ELF-1 (cell line): Measurements from ENCODE around the gene GSTT4.
A peak's percentile ranks its signal among the peaks of the same experiment; 100 is the strongest.
"Not testable (repeated sequence)": the region's sequence is repeated elsewhere in the genome, so short reads cannot be mapped to it uniquely, and the experiment has no call there.

Experiments used
- DNase-seq: peaks from one replicate; pipeline ENCODE4 v3.0.0-alpha.2; 2016; ENCODE audit warnings: low read depth, low spot score

Gene GSTT4

DNA sequence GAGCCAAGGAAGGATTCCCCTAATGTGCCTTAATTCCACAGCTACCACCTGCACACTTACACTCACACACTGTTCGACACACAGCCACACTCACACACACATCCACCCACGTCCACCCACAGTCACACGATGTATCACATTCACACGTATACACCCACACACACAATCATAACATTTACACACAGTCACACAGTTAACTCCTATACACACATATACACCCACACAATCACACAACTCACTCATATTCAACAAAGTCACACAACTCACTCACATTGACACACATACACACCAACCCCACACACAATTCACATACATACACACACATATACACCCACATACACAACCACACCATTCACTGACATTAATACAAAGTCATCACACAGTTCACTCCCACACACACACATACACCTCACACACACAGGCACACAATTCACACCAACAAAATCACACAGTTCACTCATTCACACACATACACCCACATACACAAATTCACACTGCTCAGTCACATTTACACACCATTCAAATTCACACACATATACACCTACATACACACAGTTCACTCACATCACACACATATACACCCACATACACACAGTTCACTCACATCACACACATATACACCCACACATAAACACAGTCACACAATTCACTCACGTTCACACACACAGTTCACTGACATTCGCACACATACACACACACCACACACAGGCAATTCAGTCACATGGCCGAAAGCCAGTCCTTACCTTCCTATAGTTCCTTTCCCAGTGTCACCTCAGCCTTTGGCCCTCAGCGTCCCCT lies 50.9 kb downstream of the GSTT4 start:
- DNase-seq = not testable (repeated sequence)

DNA sequence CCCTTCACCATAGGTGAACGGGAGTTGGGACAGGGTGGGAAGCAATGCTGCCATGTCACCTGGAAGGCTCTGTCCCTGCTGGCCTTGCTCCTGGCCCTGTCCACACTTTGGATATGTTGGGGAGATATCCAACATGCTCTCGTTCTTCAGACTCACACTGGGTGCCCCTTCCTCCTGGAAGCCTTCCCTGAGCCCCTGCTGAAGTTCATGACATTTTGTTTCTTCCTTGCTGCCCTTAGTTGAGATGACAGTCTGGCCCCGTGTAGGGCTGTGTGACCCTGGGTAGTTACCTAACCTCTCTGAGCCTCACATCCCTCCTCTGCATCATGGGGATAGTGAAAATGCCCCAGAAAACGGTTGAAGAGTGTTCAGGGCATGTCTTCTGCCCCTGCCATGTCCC lies 51.8 kb downstream of the GSTT4 start:
- DNase-seq = not testable (repeated sequence)

DNA sequence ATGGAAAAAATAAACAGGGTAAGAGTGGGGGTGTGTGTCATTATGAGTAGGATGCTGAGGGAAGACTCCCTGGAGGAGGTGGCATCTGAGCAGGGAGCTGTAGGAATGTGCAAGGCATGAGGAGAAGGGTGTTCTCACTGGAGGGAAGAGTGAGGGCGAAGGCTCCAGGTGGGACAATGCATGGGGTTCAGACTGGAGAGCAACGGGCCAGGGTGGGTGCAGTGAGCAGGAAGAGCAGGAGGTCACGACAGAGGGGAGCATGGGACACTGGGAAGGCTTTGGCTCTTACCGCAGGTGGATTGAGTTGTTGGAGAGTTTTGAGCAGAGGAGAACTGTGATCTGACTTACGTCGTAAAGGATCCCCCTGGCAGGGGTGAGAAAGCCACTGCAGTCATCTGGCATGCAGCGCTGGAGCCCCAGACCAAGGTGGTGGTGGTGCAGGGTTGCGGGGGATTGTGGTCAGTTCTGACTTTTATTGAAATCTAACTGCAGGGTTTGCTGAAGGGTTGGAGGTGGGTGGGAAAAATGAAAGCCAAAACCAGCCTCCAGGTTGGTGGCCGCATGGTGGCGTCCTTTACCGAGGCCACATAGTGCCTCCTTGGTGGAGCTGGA lies 52.4 kb downstream of the GSTT4 start:
- DNase-seq = not testable (repeated sequence)

DNA sequence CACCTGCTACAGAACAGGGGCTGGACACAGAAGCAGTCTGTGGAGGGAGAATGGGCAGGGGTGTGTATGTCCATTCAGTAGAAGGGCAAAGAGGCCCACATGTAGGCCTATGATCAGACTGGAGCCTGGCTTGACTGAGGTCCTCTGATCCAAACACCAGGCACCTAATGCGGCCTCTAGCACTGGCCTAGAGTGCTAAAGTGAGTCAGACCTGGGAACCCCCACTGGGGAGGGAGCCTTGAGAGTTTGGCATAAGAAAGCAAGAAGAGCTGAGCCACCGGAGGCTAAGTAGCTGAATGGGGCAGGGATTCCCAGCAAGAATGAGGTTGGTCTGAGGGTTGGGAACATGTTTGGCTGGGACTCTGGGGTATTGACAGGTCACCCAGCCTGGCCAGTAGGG lies 53.9 kb downstream of the GSTT4 start:
- DNase-seq = peak; percentile 73

DNA sequence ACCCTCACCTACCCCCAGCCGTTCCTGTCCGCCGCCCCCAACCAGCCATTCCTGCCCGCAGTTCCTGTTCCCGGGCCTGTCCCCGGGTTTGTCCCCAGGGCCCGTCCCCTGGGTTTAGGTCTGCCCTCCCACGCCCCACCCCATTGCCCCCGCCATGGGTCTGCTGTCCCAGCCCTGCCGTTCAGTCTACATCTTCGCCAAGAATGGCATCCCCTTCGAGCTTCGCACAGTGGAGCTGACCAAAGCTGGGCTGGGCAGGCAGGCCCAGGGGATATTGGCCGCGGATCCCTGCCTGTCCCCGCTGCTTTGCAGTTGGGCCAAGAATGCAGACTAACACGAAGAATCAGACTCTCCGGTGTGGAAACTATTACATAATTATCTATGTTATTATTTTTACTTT lies 55.5 kb downstream of the GSTT4 start:
- not testable (repeated sequence) for DNase-seq
